ENCODE measurements around the gene OSBPL3.

- TF ChIP-seq CTCF (IDR thresholded peaks at IDR 0.05), result no peak
- no peak for TF ChIP-seq POLR2A (IDR thresholded peaks at IDR 0.05)
Observed at GRCh38 chr7:24881623-24882022, 98.4 kb downstream of the OSBPL3 start.
